ENCODE results near the gene GSTM3.
"Not testable (repeated sequence)": the region's sequence is repeated elsewhere in the genome, so short reads cannot be mapped to it uniquely, and the experiment has no call there.

The GSTM3 gene

DNA sequence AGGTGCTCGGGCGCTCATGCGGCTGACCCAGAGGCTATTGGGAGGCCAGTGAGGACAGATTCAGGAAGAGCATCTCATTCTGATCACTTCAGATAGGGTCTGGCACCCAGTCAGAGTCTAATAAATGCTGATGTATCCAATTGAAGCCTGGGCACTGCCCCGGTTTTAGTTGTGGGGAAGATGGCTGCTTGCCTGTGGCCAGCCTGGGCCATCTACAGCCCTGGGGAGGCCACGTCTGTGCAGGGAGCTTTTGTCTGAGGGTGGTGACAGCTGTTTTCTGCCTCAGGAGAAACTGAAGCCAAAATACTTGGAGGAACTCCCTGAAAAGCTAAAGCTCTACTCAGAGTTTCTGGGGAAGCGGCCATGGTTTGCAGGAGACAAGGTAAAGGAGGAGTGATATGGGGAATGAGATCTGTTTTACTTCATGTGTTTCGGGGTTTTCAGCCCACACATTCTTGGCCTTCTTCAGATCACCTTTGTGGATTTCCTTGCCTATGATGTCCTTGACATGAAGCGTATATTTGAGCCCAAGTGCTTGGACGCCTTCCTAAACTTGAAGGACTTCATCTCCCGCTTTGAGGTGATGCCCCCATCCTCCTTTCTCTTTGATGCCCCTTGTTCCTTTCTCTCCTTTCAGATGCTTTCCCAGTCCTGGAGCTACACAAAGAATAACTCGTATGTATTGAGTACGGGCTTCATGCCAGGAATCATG, 26.0 kb downstream of the GSTM3 start:
- H3K4me1 ChIP-seq (ENCODE audit: control insufficient read depth, insufficient read depth, low read length), result no peaks in the 10 kb centered on the region
- H3K36me3 ChIP-seq (ENCODE audit: control insufficient read depth, insufficient read depth, low read length), result no peaks in the 10 kb centered on the region
- no peaks in the 10 kb centered on the region for H3K9me3 ChIP-seq (ENCODE audit: control insufficient read depth, low read length)
- no peak overlapping the region for H3K27ac ChIP-seq (ENCODE audit: insufficient read depth, low read depth, low read length, poor library complexity, severe bottlenecking)
- WGBS, 2 experiments, result 92 to 94% methylated on average over 12 of the region's 12 CpGs
- H3K27me3 ChIP-seq (ENCODE audit: control insufficient read depth, insufficient read depth, low read length, poor library complexity, severe bottlenecking), result no peaks in the 10 kb centered on the region
- H3K4me3 ChIP-seq (ENCODE audit: insufficient read depth, low read depth, low read length), result no peak overlapping the region

- Histone ChIP-seq H3K36me3 (ENCODE audit: control insufficient read depth, insufficient read depth, low read length) (no peaks in the 10 kb centered on the region), H3K4me1 (ENCODE audit: control insufficient read depth, insufficient read depth, low read length) (no peaks in the 10 kb centered on the region), H3K9me3 (ENCODE audit: control insufficient read depth, low read length) (no peaks in the 10 kb centered on the region), H3K27me3 (ENCODE audit: control insufficient read depth, insufficient read depth, low read length, poor library complexity, severe bottlenecking) (no peaks in the 10 kb centered on the region), H3K4me3 (ENCODE audit: insufficient read depth, low read depth, low read length) (no peak overlapping the region), H3K27ac (ENCODE audit: insufficient read depth, low read depth, low read length, poor library complexity, severe bottlenecking) (no peak overlapping the region)
- 88 to 90% methylated on average over 5 of the region's 5 CpGs for WGBS, 2 experiments
These were observed 27.2 kb downstream of the GSTM3 start for GRCh38 chr1:109713636-109714035.

DNA sequence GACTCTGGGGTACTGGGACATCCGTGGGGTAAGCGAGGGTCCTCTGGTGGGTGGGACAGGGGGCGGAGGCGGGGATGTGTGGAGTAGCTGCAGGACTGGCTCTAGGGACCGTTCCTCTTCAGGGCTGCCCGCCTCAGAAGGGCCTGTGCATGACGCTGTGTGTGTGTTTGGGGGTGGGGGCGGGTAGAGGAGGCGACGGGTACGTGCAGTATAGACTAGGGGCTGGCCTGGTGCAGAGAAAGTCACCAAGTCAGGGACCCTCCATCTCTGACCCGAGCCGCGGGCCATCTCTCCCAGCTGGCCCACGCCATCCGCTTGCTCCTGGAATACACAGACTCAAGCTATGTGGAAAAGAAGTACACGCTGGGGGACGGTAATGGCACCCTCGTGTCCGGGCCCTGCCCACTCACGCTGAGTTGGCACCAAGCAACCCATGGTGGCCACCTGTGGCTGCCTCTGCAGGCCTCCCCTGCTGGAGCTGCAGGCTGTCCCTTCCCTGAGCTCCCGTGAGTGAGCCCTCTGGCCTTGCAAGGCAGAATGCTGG, 28.4 kb downstream of the GSTM3 start:
- Histone ChIP-seq H3K27ac (ENCODE audit: insufficient read depth, low read depth, low read length, poor library complexity, severe bottlenecking) (no peak overlapping the region), H3K4me3 (ENCODE audit: insufficient read depth, low read depth, low read length) (no peak overlapping the region), H3K9me3 (ENCODE audit: control insufficient read depth, low read length) (no peaks in the 10 kb centered on the region), H3K27me3 (ENCODE audit: control insufficient read depth, insufficient read depth, low read length, poor library complexity, severe bottlenecking) (no peaks in the 10 kb centered on the region), H3K36me3 (ENCODE audit: control insufficient read depth, insufficient read depth, low read length) (no peaks in the 10 kb centered on the region), H3K4me1 (ENCODE audit: control insufficient read depth, insufficient read depth, low read length) (no peaks in the 10 kb centered on the region)
- 94% methylated on average over 22 of the region's 22 CpGs for WGBS, 2 experiments

- H3K4me1 ChIP-seq (ENCODE audit: control insufficient read depth, insufficient read depth, low read length); H3K4me3 ChIP-seq (ENCODE audit: insufficient read depth, low read depth, low read length); H3K9me3 ChIP-seq (ENCODE audit: control insufficient read depth, low read length); H3K27me3 ChIP-seq (ENCODE audit: control insufficient read depth, insufficient read depth, low read length, poor library complexity, severe bottlenecking); H3K27ac ChIP-seq (ENCODE audit: insufficient read depth, low read depth, low read length, poor library complexity, severe bottlenecking); H3K36me3 ChIP-seq (ENCODE audit: control insufficient read depth, insufficient read depth, low read length): not testable (repeated sequence)
- 93% methylated on average over 32 of the region's 33 CpGs for WGBS, 2 experiments
These were observed 29.1 kb downstream of the GSTM3 start, which contains the start of gene GSTM5 for GRCh38 chr1:109711593-109712320. GSTM5 (plus strand) TSS chr1:109712251; CDS start chr1:109712313, 62 bp downstream.

DNA sequence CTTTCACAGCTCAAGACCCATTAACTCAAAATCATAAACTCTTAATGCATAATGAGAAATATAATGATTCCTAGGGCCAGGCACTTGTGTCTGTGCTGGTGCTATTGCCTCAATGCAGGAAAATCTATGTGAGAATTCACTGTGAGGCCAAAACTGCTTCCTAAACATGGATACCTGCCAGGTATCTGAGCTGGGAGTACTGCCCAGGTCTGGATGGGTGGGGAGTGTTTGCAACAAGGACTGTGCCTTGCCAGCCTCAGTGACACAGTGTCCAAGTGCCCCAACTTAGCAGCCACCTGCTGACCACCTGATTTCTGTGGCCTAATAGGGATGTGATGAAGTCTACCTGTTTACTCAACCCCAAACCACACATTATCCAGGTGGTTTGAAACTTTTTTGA, 31.0 kb downstream of the GSTM3 start:
- H3K27me3 ChIP-seq (ENCODE audit: control insufficient read depth, insufficient read depth, low read length, poor library complexity, severe bottlenecking); H3K36me3 ChIP-seq (ENCODE audit: control insufficient read depth, insufficient read depth, low read length); H3K4me1 ChIP-seq (ENCODE audit: control insufficient read depth, insufficient read depth, low read length); H3K9me3 ChIP-seq (ENCODE audit: control insufficient read depth, low read length); H3K4me3 ChIP-seq (ENCODE audit: insufficient read depth, low read depth, low read length); H3K27ac ChIP-seq (ENCODE audit: insufficient read depth, low read depth, low read length, poor library complexity, severe bottlenecking): not testable (repeated sequence)

DNA sequence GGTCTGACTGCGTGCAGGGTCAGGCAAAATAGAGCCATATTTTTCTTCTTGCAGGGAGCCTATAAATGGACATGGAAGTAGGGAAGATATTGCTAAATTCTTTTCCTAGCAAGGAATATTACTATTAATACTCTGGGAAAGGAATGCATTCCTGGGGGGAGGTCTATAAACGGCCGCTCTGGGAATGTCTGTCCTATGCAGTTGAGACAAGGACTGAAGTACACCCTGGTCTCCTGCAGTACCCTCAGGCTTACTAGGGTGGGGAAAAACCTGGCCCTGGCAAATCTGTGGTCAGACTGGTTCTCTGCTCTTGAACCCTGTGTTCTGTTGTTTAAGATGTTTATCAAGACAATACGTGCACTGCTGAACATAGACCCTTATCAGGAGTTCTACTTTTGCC, 31.9 kb downstream of the GSTM3 start:
- WGBS, 2 experiments, result 90 to 95% methylated on average over 4 of the region's 4 CpGs
- H3K4me3 ChIP-seq (ENCODE audit: insufficient read depth, low read depth, low read length); H3K27ac ChIP-seq (ENCODE audit: insufficient read depth, low read depth, low read length, poor library complexity, severe bottlenecking); H3K36me3 ChIP-seq (ENCODE audit: control insufficient read depth, insufficient read depth, low read length); H3K9me3 ChIP-seq (ENCODE audit: control insufficient read depth, low read length); H3K4me1 ChIP-seq (ENCODE audit: control insufficient read depth, insufficient read depth, low read length); H3K27me3 ChIP-seq (ENCODE audit: control insufficient read depth, insufficient read depth, low read length, poor library complexity, severe bottlenecking): not testable (repeated sequence)

DNA sequence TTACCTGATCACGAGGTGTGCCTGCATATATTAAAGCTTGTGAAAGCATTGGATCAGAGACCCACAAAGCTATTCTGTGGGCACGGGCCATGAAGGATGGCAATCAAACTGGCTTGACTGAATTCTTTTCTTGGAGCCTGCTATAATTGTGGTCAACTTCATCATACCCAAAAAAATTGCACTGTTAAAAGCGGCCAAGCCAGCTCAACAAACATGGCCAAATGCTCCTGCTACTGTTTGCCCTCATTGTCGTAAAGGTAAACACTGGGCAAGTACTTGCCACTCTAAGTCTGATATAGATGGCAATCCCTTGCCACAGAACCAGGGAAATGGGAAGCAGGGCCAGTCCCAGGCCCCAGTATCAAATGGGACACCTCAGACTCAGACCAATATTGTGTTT, 35.4 kb downstream of the GSTM3 start:
- H3K27me3 ChIP-seq (ENCODE audit: control insufficient read depth, insufficient read depth, low read length, poor library complexity, severe bottlenecking), result no peaks in the 10 kb centered on the region
- no peaks in the 10 kb centered on the region for H3K9me3 ChIP-seq (ENCODE audit: control insufficient read depth, low read length)
- WGBS, 2 experiments, result 91 to 94% methylated on average over 4 of the region's 4 CpGs
- no peak overlapping the region for H3K27ac ChIP-seq (ENCODE audit: insufficient read depth, low read depth, low read length, poor library complexity, severe bottlenecking)
- no peaks in the 10 kb centered on the region for H3K4me1 ChIP-seq (ENCODE audit: control insufficient read depth, insufficient read depth, low read length)
- H3K36me3 ChIP-seq (ENCODE audit: control insufficient read depth, insufficient read depth, low read length), result no peaks in the 10 kb centered on the region
- no peak overlapping the region for H3K4me3 ChIP-seq (ENCODE audit: insufficient read depth, low read depth, low read length)

DNA sequence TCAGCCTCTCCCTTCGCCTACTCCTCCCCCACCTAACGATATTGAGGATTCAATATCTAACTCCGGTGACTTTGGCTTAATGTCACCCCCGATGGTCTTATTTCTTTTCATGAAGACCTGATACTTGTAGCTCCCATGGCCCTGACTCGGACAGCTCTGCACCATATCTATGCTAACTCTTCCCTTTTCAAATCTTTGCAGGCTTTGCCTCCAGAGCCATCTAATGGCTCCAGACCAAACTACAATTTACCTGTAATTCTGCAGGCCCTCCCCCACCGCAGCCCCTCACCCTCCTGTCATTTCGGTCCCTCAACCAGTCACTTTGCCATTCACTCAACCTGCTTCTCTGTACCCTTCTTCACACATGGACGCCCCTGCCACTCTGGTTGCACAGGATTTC, 36.7 kb downstream of the GSTM3 start:
- Histone ChIP-seq H3K4me1 (ENCODE audit: control insufficient read depth, insufficient read depth, low read length) (no peaks in the 10 kb centered on the region), H3K27ac (ENCODE audit: insufficient read depth, low read depth, low read length, poor library complexity, severe bottlenecking) (no peak overlapping the region)
- 75 to 76% methylated on average over 8 of the region's 8 CpGs for WGBS, 2 experiments

GRCh38 chr1:109702940-109703339, 37.9 kb downstream of the GSTM3 start:
- WGBS, 2 experiments, result 94 to 98% methylated on average over 3 of the region's 3 CpGs
- not testable (repeated sequence) for H3K4me3 ChIP-seq (ENCODE audit: insufficient read depth, low read depth, low read length); H3K27me3 ChIP-seq (ENCODE audit: control insufficient read depth, insufficient read depth, low read length, poor library complexity, severe bottlenecking); H3K4me1 ChIP-seq (ENCODE audit: control insufficient read depth, insufficient read depth, low read length); H3K27ac ChIP-seq (ENCODE audit: insufficient read depth, low read depth, low read length, poor library complexity, severe bottlenecking); H3K9me3 ChIP-seq (ENCODE audit: control insufficient read depth, low read length); H3K36me3 ChIP-seq (ENCODE audit: control insufficient read depth, insufficient read depth, low read length)

More for the DNA sequence above, 36.7 kb downstream of the GSTM3 start:
- Histone ChIP-seq H3K9me3 (ENCODE audit: control insufficient read depth, low read length) (no peaks in the 10 kb centered on the region), H3K27me3 (ENCODE audit: control insufficient read depth, insufficient read depth, low read length, poor library complexity, severe bottlenecking) (no peaks in the 10 kb centered on the region), H3K4me3 (ENCODE audit: insufficient read depth, low read depth, low read length) (no peak overlapping the region), H3K36me3 (ENCODE audit: control insufficient read depth, insufficient read depth, low read length) (no peaks in the 10 kb centered on the region)

GRCh38 chr1:109697861-109698260, 43.0 kb downstream of the GSTM3 start:
- H3K9me3 ChIP-seq (ENCODE audit: control insufficient read depth, low read length); H3K27ac ChIP-seq (ENCODE audit: insufficient read depth, low read depth, low read length, poor library complexity, severe bottlenecking); H3K27me3 ChIP-seq (ENCODE audit: control insufficient read depth, insufficient read depth, low read length, poor library complexity, severe bottlenecking); H3K4me3 ChIP-seq (ENCODE audit: insufficient read depth, low read depth, low read length); H3K36me3 ChIP-seq (ENCODE audit: control insufficient read depth, insufficient read depth, low read length); H3K4me1 ChIP-seq (ENCODE audit: control insufficient read depth, insufficient read depth, low read length): not testable (repeated sequence)
- no CpG with 5 or more reads among the region's 4 CpGs for WGBS, 2 experiments
